Left lung (tissue), 10 donors: ENCODE measurements around the gene NARF. TPM values are rescaled to one million over a fixed set of nuclear protein-coding genes. Genes with fewer than 3 reads are reported as not detected.
"Not testable (repeated sequence)": the region's sequence is repeated elsewhere in the genome, so short reads cannot be mapped to it uniquely, and the experiment has no call there.

Experiments used
- ATAC-seq: fragments of 200-7000 bp; cut with Tn5 transposase; one replicate; pipeline ENCODE4 v1.9.1; 2020; ENCODE audit warnings: moderate library complexity
- DNase-seq, 4 donors: peaks; one replicate each; pipeline ENCODE4 v3.0.0-alpha.2; 2013 to 2020
- H3K27ac ChIP-seq, 2 donors: fragments of 200-600 bp; sonication (generic) in 1 of 2; one replicate each; pipeline versions ENCODE4 v1.5.0 to v1.8.0; 2020 to 2021
- H3K27me3 ChIP-seq, 2 donors: fragments of 200-600 bp; sonication (generic) in 1 of 2; one replicate each; pipeline versions ENCODE4 v1.5.0 to v1.8.0; 2020 to 2021
- H3K36me3 ChIP-seq, 2 donors: fragments of 200-600 bp; sonication (generic) in 1 of 2; one replicate each; pipeline versions ENCODE4 v1.5.0 to v1.8.0; 2020 to 2021
- H3K4me1 ChIP-seq, 2 donors: fragments of 200-600 bp; one replicate each; pipeline ENCODE4 v1.8.0; 2021
- H3K4me3 ChIP-seq, 2 donors: fragments of 200-600 bp; sonication (generic) in 1 of 2; one replicate each; pipeline versions ENCODE4 v1.5.0 to v1.8.0; 2020 to 2021; ENCODE audit warnings: mild to moderate bottlenecking in 1 of 2
- H3K9me3 ChIP-seq, 2 donors: fragments of 200-600 bp; sonication (generic) in 1 of 2; one replicate each; pipeline versions ENCODE4 v1.5.0 to v1.8.0; 2020 to 2021
- CTCF ChIP-seq, 2 donors: fragments of 200-600 bp; sonication (generic) in 1 of 2; IDR thresholded peaks; one replicate each; pipeline versions ENCODE4 v1.5.0 to v1.8.0; 2021; ENCODE audit warnings: antibody characterized with exemption in 2 of 2
- intact Hi-C, 2 donors: fragments of 100-400 bp; cut with DNase I; formaldehyde crosslinking; loops; one replicate each; pipeline versions ENCODE4 v1.11.2 to v1.14.2; 2022
- polyA plus RNA-seq, 6 donors: library from polyadenylated mRNA; unstranded; fragments of 120-200 nt; gene quantifications; one replicate each; pipeline ENCODE4 v1.2.1, GENCODE V29; 2013; ENCODE audit not compliant: insufficient read length in 6 of 6
- total RNA-seq, 2 donors: library from RNA; stranded (reverse); fragmentation: NEBNext Ultra II Directional; extraction: Animal tissue kit (Norgen Biotek cat#: 25700); gene quantifications; one replicate each; pipeline ENCODE4 v1.2.1, GENCODE V29; 2021
- donor health status: DM: no; HTN: yes; CAD: no.
- donor health status: DM: no; HTN: no; CAD: no.

NARF gene
- total and polyA plus RNA-seq, 8 donors: 38.9 to 128 (median 112) TPM

GRCh38 chr17:82457073-82457928, 1.2 kb upstream of the NARF start:
- TF ChIP-seq CTCF (IDR thresholded peaks at IDR 0.05): no peak
- Histone ChIP-seq H3K9me3 (no peaks in the 10 kb centered on the region), H3K27me3 (no peaks in the 10 kb centered on the region), H3K4me1 (peaks cover 7 to 46% of the 10 kb centered on the region in 2 donors), H3K36me3 (peaks cover 0 to 24% of the 10 kb centered on the region in 2 donors), H3K27ac (peak overlapping the region; percentile 100), H3K4me3 (peak overlapping the region; percentile 90 to 96)
- intact Hi-C loops: no loop called here
- DNase-seq (peak in 2 of 4 donors; percentile 20 to 69), ATAC-seq (no peak)

GRCh38 chr17:82457929-82458178, 687 bp upstream of the NARF start:
- DNase-seq (no peak), ATAC-seq (no peak)
- Histone ChIP-seq H3K36me3 (peaks cover 0 to 30% of the 10 kb centered on the region in 2 donors), H3K27ac (peak overlapping the region; percentile 100), H3K27me3 (no peaks in the 10 kb centered on the region), H3K4me3 (peak overlapping the region; percentile 90 to 96), H3K4me1 (peaks cover 7 to 40% of the 10 kb centered on the region in 2 donors), H3K9me3 (no peaks in the 10 kb centered on the region)
- intact Hi-C loops: no loop called here
- TF ChIP-seq CTCF (IDR thresholded peaks at IDR 0.05): no peak

GRCh38 chr17:82458885-82459424, 414 bp downstream of the NARF start:
- no peaks in the 10 kb centered on the region for H3K27me3 ChIP-seq
- peak; percentile 1 for ATAC-seq
- peaks cover 0 to 41% of the 10 kb centered on the region in 2 donors for H3K36me3 ChIP-seq
- peak overlapping the region; percentile 90 to 96 for H3K4me3 ChIP-seq
- TF ChIP-seq CTCF (IDR thresholded peaks at IDR 0.05): no peak
- peak in 2 of 4 donors; percentile 50 to 86 for DNase-seq
- intact Hi-C loops: no loop called here
- peaks cover 7 to 39% of the 10 kb centered on the region in 2 donors for H3K4me1 ChIP-seq
- no peaks in the 10 kb centered on the region for H3K9me3 ChIP-seq
- peak overlapping the region; percentile 100 for H3K27ac ChIP-seq

- H3K27me3 ChIP-seq, H3K27ac ChIP-seq, H3K9me3 ChIP-seq, intact Hi-C loops, ATAC-seq: not testable (repeated sequence)
- Histone ChIP-seq H3K4me1 (peaks cover 7 to 39% of the 10 kb centered on the region in 2 donors), H3K36me3 (peaks cover 0 to 51% of the 10 kb centered on the region in 2 donors), H3K4me3 (peak overlapping the region in 1 of 2 donors; percentile 96)
- peak in 1 of 4 donors; percentile 18 for DNase-seq
Observed at GRCh38 chr17:82459936-82460335, 1.4 kb downstream of the NARF start.

- Histone ChIP-seq H3K27me3 (no peaks in the 10 kb centered on the region), H3K27ac (peak overlapping the region; percentile 17 to 41), H3K4me1 (peaks cover 7 to 25% of the 10 kb centered on the region in 2 donors), H3K36me3 (peaks cover 0 to 71% of the 10 kb centered on the region in 2 donors), H3K9me3 (no peaks in the 10 kb centered on the region), H3K4me3 (no peak overlapping the region)
- peak; percentile 33 for ATAC-seq
- DNase-seq: peak in 2 of 4 donors; percentile 57 to 65
- no peak for TF ChIP-seq CTCF (IDR thresholded peaks at IDR 0.05)
- intact Hi-C loops: no loop called here
Observed at GRCh38 chr17:82461827-82462524, 3.4 kb downstream of the NARF start.
